Loucy (cell line): Measurements from ENCODE around the gene AAK1.

ENCODE experiments used
- CTCF ChIP-seq: fragments of 200-600 bp; sonication (generic); conservative IDR thresholded peaks from 2 replicates; pipeline ENCODE4 v1.5.1; 2014; ENCODE audit warnings: mild to moderate bottlenecking, antibody characterized with exemption, low read length
- EZH2phosphoT487 ChIP-seq: fragments of 200-600 bp; IDR thresholded peaks from 2 replicates; pipeline ENCODE4 v1.6.1; 2018; ENCODE audit warnings: antibody characterized with exemption, mild to moderate bottlenecking, moderate library complexity, borderline replicate concordance

DNA sequence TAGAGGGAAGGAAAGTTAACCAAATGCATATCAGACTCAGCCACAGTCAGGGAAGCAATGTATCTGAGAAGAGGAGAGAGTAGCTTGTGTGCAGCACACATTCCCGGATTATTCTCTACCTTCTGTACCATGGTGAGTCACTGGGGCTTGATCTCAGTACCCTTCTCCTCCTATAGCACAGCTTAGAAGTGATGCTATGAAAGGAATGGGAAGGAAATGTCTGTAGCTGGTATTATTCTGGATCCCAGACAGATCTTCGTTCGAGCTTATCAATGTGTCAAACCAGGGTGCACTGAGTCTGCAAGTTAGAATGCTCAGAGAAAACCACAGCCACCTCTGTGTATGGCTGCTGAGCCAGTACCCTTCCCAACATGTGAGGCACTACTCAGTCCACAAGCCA lies 118.3 kb downstream of the AAK1 start:
- TF ChIP-seq EZH2phosphoT487 (no peak), CTCF (no peak)
